Motor neuron (in vitro differentiated cells): ENCODE measurements around the gene NR2F2. TPM values are rescaled to one million over a fixed set of nuclear protein-coding genes. Genes with fewer than 3 reads are reported as not detected.
"Not testable (repeated sequence)": the region's sequence is repeated elsewhere in the genome, so short reads cannot be mapped to it uniquely, and the experiment has no call there.

ENCODE experiments used
- ATAC-seq, 8 experiments: fragments of 200-7000 bp; cut with Tn5 transposase; replicated peaks in 6 of 8; 2 replicates each; pipeline ENCODE4 v1.8.0; 2021; ENCODE audit warnings: mild to moderate bottlenecking in 8 of 8, moderate library complexity in 8 of 8
- H3K27ac ChIP-seq, 2 donors: fragments of 250-450 bp; sonication (Bioruptor Pico); 2 replicates each; pipeline ENCODE4 v1.9.0; 2021; ENCODE audit warnings: antibody characterized with exemption in 2 of 2, mild to moderate bottlenecking in 2 of 2, moderate library complexity in 1 of 2
- H3K4me1 ChIP-seq, 2 donors: fragments of 250-450 bp; sonication (Bioruptor Pico); replicated peaks in 1 of 2; 2 replicates each; pipeline ENCODE4 v1.6.1; 2021; ENCODE audit warnings: antibody characterized with exemption in 2 of 2, mild to moderate bottlenecking in 2 of 2, moderate library complexity in 1 of 2
- H3K4me3 ChIP-seq, 5 donors: fragments of 250-450 bp; sonication (Bioruptor Pico); 2 replicates each; pipeline ENCODE4 v1.9.0; 2021; ENCODE audit warnings: antibody characterized with exemption in 5 of 5, mild to moderate bottlenecking in 5 of 5, moderate library complexity in 4 of 5
- WGBS, 10 experiments: fragments of 450-650 bp; shearing (Covaris generic); methylation state at CpG; one replicate each; pipeline ENCODE4 v1.0.0; 2022; 5-methylcytosine and 5-hydroxymethylcytosine counted together
- in situ Hi-C, 9 experiments: fragments of 400-800 bp; cut with MboI; loops; one replicate each; pipeline ENCODE4 v1.15.0; 2021; ENCODE audit warnings: low sequenced_read_pairs in 9 of 9, low pct_unique_long_range_greater_than_20kb in 2 of 9; ENCODE audit not compliant: unreplicated experiment in 9 of 9
- total RNA-seq, 8 experiments: library from RNA; unstranded; fragments of 300-600 nt; gene quantifications; 2 replicates each; pipeline versions ENCODE4 v1.2.3 to v1.2.4, GENCODE V29; 2022

NR2F2 gene
- total RNA-seq, 8 experiments from 2014 or later = 7.5 to 28.9 (median 17.4) TPM

GRCh38 chr15:96363707-96364106 lies 33.2 kb downstream of the NR2F2 start:
- peaks cover 15 to 40% of the 10 kb centered on the region in 2 donors for H3K4me1 ChIP-seq
- H3K4me3 ChIP-seq = peak overlapping the region in 1 of 5 donors; percentile 3
- in situ Hi-C loops = loop anchor here in 4 of 9 experiments (25.0 kb wide), 4 partner anchors 224 to 1399 kb away; no protein-coding TSS in a partner anchor
- ATAC-seq = no peak
- no peak overlapping the region for H3K27ac ChIP-seq
- 27 to 83% (median 54%) methylated on average over 3 to 9 of the region's 9 CpGs for WGBS, 10 experiments

DNA sequence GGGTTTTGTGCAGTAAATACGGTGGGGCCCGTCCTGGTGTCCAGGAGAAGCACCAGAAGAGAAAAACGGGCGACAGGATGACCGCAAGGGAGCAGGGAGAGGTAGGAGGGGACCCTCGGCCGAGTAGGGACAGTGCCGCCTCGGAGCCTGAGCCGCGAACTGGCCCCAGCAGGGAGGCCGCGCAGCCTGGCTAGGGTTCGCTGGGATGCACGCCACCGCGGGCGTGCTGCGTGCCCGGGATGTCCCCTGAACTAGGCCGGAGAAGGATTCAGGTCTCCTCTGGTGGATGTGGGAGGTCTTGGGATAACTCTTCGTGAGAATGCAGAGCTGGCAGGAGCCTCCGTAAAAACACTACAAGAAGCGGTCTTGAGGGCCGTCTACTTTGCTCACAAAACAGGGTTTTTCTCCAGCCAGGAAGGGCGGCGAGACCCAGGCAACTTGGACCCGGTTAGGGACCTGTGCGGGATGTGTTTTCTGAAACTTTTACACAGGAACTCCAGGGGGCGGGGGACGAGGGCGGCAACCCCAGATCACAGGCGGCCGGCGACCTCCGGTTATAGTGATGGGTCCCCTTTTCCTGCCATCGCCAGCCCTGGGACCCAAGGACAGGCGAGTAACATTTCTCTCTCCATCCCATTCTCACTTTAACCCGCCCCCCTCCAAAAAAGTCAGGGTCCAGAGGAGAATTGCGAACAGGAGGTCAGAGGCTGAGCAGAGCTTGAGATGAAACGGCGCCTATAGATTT lies 35.5 kb downstream of the NR2F2 start:
- in situ Hi-C loops = loop anchor here in 4 of 9 experiments (25.0 kb wide), 4 partner anchors 221 to 1396 kb away; no protein-coding TSS in a partner anchor
- no peak overlapping the region for H3K4me3 ChIP-seq
- no peak for ATAC-seq
- H3K27ac ChIP-seq = no peak overlapping the region
- 8 to 60% (median 47%) methylated on average over 4 to 21 of the region's 42 CpGs; no CpG with 5 or more reads in 4 of the 10 experiments for WGBS, 10 experiments
- peaks cover 15 to 29% of the 10 kb centered on the region in 2 donors for H3K4me1 ChIP-seq

DNA sequence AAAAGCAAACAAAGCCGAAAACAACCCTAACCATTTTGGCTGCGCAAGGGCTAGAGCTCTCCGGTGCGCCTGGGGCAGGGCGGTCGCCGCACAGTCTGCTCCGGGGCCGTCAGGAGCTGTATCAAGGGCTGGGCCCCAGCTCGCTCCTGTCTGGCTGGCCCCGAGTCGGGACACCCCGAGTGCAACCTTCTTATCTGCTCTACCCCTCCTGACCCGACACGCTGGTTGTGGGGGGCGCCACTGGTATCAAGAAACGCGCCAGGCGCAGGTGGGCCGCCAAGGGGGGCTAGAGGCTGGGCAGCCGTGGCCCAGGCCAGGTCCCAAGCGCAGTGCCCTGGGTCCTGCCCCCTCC lies 36.0 kb downstream of the NR2F2 start:
- no peak overlapping the region for H3K4me3 ChIP-seq
- no peak overlapping the region for H3K27ac ChIP-seq
- ATAC-seq = no peak
- WGBS, 10 experiments = 15 to 55% (median 36%) methylated on average over 4 to 15 of the region's 22 CpGs; no CpG with 5 or more reads in 5 of the 10 experiments
- in situ Hi-C loops = loop anchor here in 4 of 9 experiments (25.0 kb wide), 4 partner anchors 221 to 1396 kb away; no protein-coding TSS in a partner anchor
- peaks cover 11 to 27% of the 10 kb centered on the region in 2 donors for H3K4me1 ChIP-seq

GRCh38 chr15:96367311-96368200 lies 37.1 kb downstream of the NR2F2 start:
- H3K4me1 ChIP-seq = peaks cover 9 to 17% of the 10 kb centered on the region in 2 donors
- in situ Hi-C loops = loop anchor here in 4 of 9 experiments (25.0 kb wide), 4 partner anchors 220 to 1395 kb away; no protein-coding TSS in a partner anchor
- no peak overlapping the region for H3K4me3 ChIP-seq
- WGBS, 10 experiments = 3 to 80% (median 53%) methylated on average over 1 to 23 of the region's 31 CpGs
- ATAC-seq = no peak
- no peak overlapping the region for H3K27ac ChIP-seq

DNA sequence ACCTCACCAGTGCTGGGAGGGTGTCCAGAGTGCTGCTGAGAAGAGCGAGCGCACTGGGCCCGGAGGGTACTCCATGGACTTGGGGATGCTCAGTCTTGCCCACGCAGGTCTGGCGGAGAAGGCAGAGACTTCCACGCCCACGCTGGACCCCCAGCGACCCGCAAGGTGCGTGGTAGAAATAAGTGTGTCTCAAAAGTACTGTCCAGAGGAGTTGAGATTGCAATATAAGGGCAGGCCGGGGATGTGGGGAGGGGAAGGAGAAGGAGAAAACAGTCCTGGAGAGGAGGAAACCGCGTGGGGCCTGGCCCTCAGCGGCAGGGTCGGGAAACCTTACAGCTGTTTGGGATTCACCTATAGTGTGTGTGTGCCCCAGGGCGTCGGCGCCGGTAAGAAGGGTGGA lies 38.9 kb downstream of the NR2F2 start:
- in situ Hi-C loops = loop anchor here in 4 of 9 experiments (25.0 kb wide), 4 partner anchors 218 to 1393 kb away; no protein-coding TSS in a partner anchor
- Histone ChIP-seq H3K27ac (no peak overlapping the region), H3K4me1 (peaks cover 0 to 9% of the 10 kb centered on the region in 2 donors), H3K4me3 (no peak overlapping the region)
- no peak for ATAC-seq
- 75 to 100% (median 88%) methylated on average over 1 to 15 of the region's 19 CpGs; no CpG with 5 or more reads in 4 of the 10 experiments for WGBS, 10 experiments

DNA sequence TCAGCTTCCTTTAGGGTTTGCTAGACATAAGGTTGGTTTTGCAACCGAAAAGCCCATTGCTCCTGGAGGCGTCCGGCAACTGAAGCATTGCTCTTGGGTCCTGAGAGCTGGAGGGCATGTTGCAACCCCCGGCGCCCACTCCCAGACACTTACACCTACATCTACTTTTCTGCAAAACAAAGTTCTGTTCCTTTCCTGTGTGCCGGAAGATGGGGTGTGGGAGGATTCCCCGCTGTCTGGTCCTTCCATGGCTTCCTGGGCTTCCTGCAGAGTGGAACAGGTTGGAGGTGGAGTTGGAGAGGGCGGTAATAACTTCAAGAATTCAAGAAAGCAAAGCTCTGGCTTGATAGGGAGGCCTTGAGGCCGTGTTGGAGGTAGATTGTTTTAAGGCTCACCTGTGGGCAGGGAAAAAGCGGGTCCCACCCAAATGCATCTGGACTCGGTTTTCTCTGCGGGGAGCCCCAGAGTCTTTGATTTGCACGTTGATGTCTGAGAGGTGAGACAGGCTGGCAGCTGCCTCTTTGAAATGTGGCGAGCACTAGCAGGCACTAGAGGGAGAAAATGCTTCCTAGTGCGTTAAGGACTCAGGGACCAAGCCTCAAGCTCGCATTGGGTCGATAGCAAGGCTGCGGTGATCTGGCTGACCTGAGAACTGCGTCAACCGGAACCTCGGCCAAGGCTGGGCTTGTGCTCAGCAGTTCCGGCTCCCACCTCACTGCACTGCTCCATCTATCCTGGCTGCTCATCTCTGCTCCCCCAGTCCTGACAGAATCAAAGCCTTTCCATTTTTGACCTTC lies 39.5 kb downstream of the NR2F2 start:
- peaks cover 0 to 9% of the 10 kb centered on the region in 2 donors for H3K4me1 ChIP-seq
- in situ Hi-C loops = loop anchor here in 4 of 9 experiments (25.0 kb wide), 4 partner anchors 217 to 1392 kb away; no protein-coding TSS in a partner anchor
- 47 to 100% (median 68%) methylated on average over 2 to 11 of the region's 22 CpGs; no CpG with 5 or more reads in 1 of the 10 experiments for WGBS, 10 experiments
- no peak overlapping the region for H3K4me3 ChIP-seq
- ATAC-seq = no peak
- no peak overlapping the region for H3K27ac ChIP-seq

DNA sequence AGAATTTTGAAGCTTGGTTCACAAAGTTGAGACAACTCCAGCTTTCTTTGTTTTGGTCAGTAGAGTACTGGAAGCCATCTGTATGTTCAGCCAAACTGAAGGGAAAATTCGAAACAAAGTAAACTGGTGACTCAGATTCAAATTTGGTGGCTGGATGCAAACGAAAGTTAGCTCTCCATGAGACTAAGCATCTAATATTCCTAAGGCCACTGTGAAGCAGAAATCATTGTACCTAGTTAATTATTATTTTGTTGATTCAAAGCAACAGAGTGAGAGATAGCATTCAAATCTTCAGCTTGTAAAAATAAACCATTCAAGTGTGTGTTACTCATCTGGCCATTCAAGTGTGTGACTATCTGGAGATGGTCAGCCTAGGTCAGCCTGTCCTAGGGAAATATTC lies 42.1 kb downstream of the NR2F2 start:
- in situ Hi-C loops = loop anchor here in 4 of 9 experiments (25.0 kb wide), 4 partner anchors 215 to 1390 kb away; no protein-coding TSS in a partner anchor
- WGBS, 10 experiments = 0 to 88% (median 80%) methylated on average over 1 to 2 of the region's 2 CpGs; no CpG with 5 or more reads in 3 of the 10 experiments
- Histone ChIP-seq H3K4me1 (no peaks in the 10 kb centered on the region), H3K4me3 (no peak overlapping the region), H3K27ac (no peak overlapping the region)
- ATAC-seq = no peak

DNA sequence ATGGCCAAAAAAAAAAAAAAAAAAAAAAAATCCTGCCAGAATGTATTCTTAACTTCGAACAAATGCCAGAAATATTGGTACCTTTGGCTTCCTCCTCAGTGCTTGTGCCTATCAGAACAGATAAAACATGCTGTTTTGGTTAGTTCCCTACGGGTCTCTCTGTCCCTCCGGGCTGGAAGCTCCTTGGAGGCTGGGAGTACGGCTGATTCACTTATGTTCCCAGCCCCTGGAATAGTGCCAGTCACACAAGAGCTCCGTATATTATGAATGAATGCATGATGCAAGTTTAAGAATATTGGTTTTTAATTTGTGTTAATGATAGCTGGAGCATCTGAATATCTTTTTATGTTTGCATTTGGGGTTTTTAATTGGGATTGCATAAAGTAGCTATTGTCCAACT lies 44.0 kb downstream of the NR2F2 start:
- no peak overlapping the region for H3K27ac ChIP-seq
- ATAC-seq = peak in 1 of 8 experiments; percentile 53
- in situ Hi-C loops = loop anchor here in 4 of 9 experiments (25.0 kb wide), 4 partner anchors 213 to 1388 kb away; no protein-coding TSS in a partner anchor
- no peak overlapping the region for H3K4me3 ChIP-seq
- WGBS, 10 experiments = 4 to 96% (median 60%) methylated on average over 1 to 5 of the region's 5 CpGs; no CpG with 5 or more reads in 1 of the 10 experiments
- no peaks in the 10 kb centered on the region for H3K4me1 ChIP-seq

DNA sequence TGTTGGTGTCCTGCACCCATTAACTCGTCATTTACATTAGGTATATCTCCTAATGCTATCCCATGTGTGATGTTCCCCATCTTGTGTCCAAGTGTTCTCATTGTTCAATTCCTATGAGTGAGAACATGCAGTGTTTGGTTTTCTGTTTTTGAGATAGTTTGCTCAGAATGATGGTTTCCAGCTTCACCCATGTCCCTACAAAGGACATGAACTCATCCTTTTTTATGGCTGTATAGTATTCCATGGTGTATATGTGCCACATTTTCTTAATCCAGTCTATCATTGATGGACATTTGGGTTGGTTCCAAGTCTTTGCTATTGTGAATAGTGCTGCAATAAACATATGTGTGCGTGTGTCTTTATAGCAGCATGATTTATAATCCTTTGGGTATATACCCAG lies 49.1 kb downstream of the NR2F2 start:
- not testable (repeated sequence) for ATAC-seq

DNA sequence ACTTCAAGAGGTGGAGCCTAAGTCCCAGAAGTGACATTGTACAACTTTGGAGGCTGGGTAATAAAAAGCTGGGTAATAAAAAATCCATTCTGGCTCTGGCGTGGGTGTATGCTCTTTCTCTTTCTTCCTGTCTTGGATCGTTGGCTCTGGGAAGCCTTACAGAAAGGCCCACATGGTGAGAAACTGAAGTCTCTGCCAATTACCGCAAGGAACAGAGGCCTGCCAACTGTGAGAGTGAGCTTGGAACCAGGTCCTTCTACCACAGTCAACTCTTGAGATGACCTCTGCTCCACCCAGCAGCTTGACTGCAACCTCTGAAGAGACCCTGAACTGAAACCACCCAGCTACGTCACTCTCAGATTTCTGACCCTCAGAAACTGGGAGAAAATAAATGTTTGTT lies 51.0 kb downstream of the NR2F2 start:
- 0 to 100% (median 87%) methylated on average over 1 to 3 of the region's 4 CpGs; no CpG with 5 or more reads in 4 of the 10 experiments for WGBS, 10 experiments
- ATAC-seq = no peak
- Histone ChIP-seq H3K4me3 (no peak overlapping the region), H3K4me1 (no peaks in the 10 kb centered on the region), H3K27ac (no peak overlapping the region)
- in situ Hi-C loops = loop anchor here in 1 of 9 experiments (25.0 kb wide), 1 partner anchor 856 kb away; no protein-coding TSS in a partner anchor

More for the DNA sequence above, 49.1 kb downstream of the NR2F2 start:
- H3K27ac ChIP-seq, H3K4me1 ChIP-seq, H3K4me3 ChIP-seq: not testable (repeated sequence)
- in situ Hi-C loops = loop anchor here in 1 of 9 experiments (25.0 kb wide), 1 partner anchor 858 kb away; no protein-coding TSS in a partner anchor
- WGBS, 10 experiments = 17 to 67% (median 48%) methylated on average over 1 of the region's 2 CpGs; no CpG with 5 or more reads in 6 of the 10 experiments

GRCh38 chr15:96385195-96385594 lies 54.7 kb downstream of the NR2F2 start:
- 0 to 60% (median 19%) methylated on average over 1 of the region's 1 CpG; no CpG with 5 or more reads in 2 of the 10 experiments for WGBS, 10 experiments
- H3K4me3 ChIP-seq = no peak overlapping the region
- in situ Hi-C loops = loop anchor here in 1 of 9 experiments (25.0 kb wide), 1 partner anchor 852 kb away; no protein-coding TSS in a partner anchor
- no peak for ATAC-seq
- no peak overlapping the region for H3K27ac ChIP-seq
- no peaks in the 10 kb centered on the region for H3K4me1 ChIP-seq

GRCh38 chr15:96388673-96389072 lies 58.2 kb downstream of the NR2F2 start:
- no peak overlapping the region for H3K27ac ChIP-seq
- 0% methylated on average over 1 of the region's 1 CpG; no CpG with 5 or more reads in 5 of the 10 experiments for WGBS, 10 experiments
- in situ Hi-C loops = loop anchor here in 1 of 9 experiments (25.0 kb wide), 1 partner anchor 849 kb away; no protein-coding TSS in a partner anchor
- no peak for ATAC-seq
- no peaks in the 10 kb centered on the region for H3K4me1 ChIP-seq
- no peak overlapping the region for H3K4me3 ChIP-seq
